Esophagus squamous epithelium (tissue), 5 donors: Measurements from ENCODE around the gene PRKCA. TPM values are rescaled to one million over a fixed set of nuclear protein-coding genes. Genes with fewer than 3 reads are reported as not detected.

Experiments
- DNase-seq: peaks from one replicate; lab custom pipeline; 2025; lab: John Stamatoyannopoulos, UW
- H3K27ac ChIP-seq, 4 donors: fragments of 200-600 bp; sonication (generic); one replicate each; pipeline ENCODE4 v1.5.1; 2016 to 2019; ENCODE audit warnings: mild to moderate bottlenecking in 1 of 4
- H3K27me3 ChIP-seq, 4 donors: fragments of 200-600 bp; sonication (generic); 1 replicate in 3 of 4; 2 replicates in 1 of 4; pipeline versions ENCODE4 v1.5.1 to v1.6.0; 2017 to 2021; ENCODE audit warnings: antibody characterized with exemption in 1 of 4
- H3K36me3 ChIP-seq, 3 donors: fragments of 200-600 bp; sonication (generic); one replicate each; pipeline ENCODE4 v1.5.1; 2016 to 2019
- H3K4me1 ChIP-seq, 3 donors: fragments of 200-600 bp; sonication (generic); one replicate each; pipeline ENCODE4 v1.5.1; 2017 to 2019
- H3K4me3 ChIP-seq, 4 donors: fragments of 200-600 bp; sonication (generic); 1 replicate in 3 of 4; 2 replicates in 1 of 4; pipeline ENCODE4 v1.5.1; 2016 to 2019; ENCODE audit warnings: mild to moderate bottlenecking in 2 of 4, moderate library complexity in 1 of 4
- H3K9me3 ChIP-seq, 3 donors: fragments of 200-600 bp; sonication (generic); one replicate each; pipeline ENCODE4 v1.5.1; 2016 to 2019
- POLR2A ChIP-seq, 4 donors: fragments of 450-650 bp; IDR thresholded peaks; one replicate each; pipeline ENCODE4 v1.6.1; 2017; ENCODE audit warnings: antibody characterized with exemption in 4 of 4, mild to moderate bottlenecking in 4 of 4, moderate library complexity in 3 of 4
- WGBS, 2 donors: methylation state at CpG; one replicate each; pipeline ENCODE4 v1.1.5; 2018; 5-methylcytosine and 5-hydroxymethylcytosine counted together
- intact Hi-C: fragments of 100-400 bp; cut with DNase I; formaldehyde crosslinking; loops from one replicate; pipeline ENCODE4 v1.15.0; 2022
- total RNA-seq, 4 donors: library from RNA; depleted of rRNA; stranded (reverse); fragments of >200 nt; gene quantifications; one replicate each; pipeline ENCODE4 v1.1.0, GENCODE V29; 2016
- TF ChIP-seq, protein P1 (sequence below), 6 experiments: fragments of 450-650 bp in 4 of 6; fragments of 200-600 bp in 2 of 6; sonication (generic) in 2 of 6; IDR thresholded peaks; one replicate each; pipeline ENCODE4 v1.5.1; 2016 to 2019; ENCODE audit warnings: antibody characterized with exemption in 6 of 6, mild to moderate bottlenecking in 4 of 6, moderate library complexity in 4 of 6
- donor health status: DM: yes; HTN: yes; CAD: no.

Gene PRKCA
- total RNA-seq, 4 donors from 2014 or later: 2.4 to 9.2 (median 4.2) TPM

DNA sequence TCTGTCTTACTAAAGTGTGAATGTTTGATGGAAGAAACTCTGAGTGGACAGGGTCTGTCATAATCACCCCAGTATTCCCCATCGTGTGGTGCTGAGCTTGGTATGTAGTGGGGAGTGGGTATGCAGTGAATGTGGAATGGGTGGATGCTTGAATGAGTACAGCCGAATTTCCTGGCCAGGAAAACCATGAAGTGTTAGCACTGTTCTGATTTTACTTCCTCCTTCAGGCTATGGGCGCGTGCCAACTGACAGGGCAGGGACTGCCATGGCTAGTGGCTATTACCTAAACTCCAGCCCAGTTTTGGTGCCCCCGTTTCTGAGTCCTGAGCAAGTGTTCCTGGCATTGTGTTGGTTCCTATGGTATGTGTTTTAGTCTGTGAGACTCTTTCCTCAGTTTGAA, 48.6 kb downstream of the PRKCA start:
- no peak for TF ChIP-seq POLR2A (IDR thresholded peaks at IDR 0.05)
- TF ChIP-seq, protein P1, sequence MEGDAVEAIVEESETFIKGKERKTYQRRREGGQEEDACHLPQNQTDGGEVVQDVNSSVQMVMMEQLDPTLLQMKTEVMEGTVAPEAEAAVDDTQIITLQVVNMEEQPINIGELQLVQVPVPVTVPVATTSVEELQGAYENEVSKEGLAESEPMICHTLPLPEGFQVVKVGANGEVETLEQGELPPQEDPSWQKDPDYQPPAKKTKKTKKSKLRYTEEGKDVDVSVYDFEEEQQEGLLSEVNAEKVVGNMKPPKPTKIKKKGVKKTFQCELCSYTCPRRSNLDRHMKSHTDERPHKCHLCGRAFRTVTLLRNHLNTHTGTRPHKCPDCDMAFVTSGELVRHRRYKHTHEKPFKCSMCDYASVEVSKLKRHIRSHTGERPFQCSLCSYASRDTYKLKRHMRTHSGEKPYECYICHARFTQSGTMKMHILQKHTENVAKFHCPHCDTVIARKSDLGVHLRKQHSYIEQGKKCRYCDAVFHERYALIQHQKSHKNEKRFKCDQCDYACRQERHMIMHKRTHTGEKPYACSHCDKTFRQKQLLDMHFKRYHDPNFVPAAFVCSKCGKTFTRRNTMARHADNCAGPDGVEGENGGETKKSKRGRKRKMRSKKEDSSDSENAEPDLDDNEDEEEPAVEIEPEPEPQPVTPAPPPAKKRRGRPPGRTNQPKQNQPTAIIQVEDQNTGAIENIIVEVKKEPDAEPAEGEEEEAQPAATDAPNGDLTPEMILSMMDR (IDR thresholded peaks at IDR 0.05): no peak
- H3K27ac ChIP-seq: no peak overlapping the region
- H3K9me3 ChIP-seq: no peaks in the 10 kb centered on the region
- H3K36me3 ChIP-seq: no peaks in the 10 kb centered on the region
- intact Hi-C loops: no loop called here
- DNase-seq: no peak
- H3K4me3 ChIP-seq: no peak overlapping the region
- H3K27me3 ChIP-seq: peaks cover 0 to 3% (median 0%) of the 10 kb centered on the region in 4 donors
- 52 to 80% methylated on average over 5 of the region's 5 CpGs for WGBS, 2 donors
- peaks cover 0 to 30% (median 11%) of the 10 kb centered on the region in 3 donors for H3K4me1 ChIP-seq

DNA sequence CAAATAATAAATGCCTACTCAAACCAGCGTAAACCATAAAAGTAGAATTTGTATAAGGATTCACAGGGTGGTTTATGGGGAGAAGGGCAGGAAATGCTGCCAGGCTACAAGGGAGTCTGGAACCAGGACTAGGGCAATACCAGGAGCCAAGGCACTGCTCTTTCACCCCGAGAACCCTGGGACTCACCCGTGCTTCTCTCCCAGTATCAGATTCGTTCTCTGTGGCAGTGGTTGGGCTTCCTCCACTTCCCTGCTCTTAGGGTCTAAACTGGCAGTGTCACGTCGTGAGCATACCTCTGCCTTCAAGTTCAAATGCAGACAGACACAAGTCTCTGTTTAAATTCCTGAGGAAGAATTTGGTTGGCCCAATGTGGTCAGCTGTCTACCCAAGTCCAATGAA, 49.3 kb downstream of the PRKCA start:
- 80 to 89% methylated on average over 6 of the region's 6 CpGs for WGBS, 2 donors
- intact Hi-C loops: no loop called here
- Histone ChIP-seq H3K4me3 (no peak overlapping the region), H3K4me1 (peaks cover 0 to 30% (median 11%) of the 10 kb centered on the region in 3 donors), H3K27me3 (peaks cover 0 to 3% (median 0%) of the 10 kb centered on the region in 4 donors), H3K9me3 (no peaks in the 10 kb centered on the region), H3K36me3 (no peaks in the 10 kb centered on the region), H3K27ac (no peak overlapping the region)
- TF ChIP-seq, protein P1 (IDR thresholded peaks at IDR 0.05): no peak
- no peak for TF ChIP-seq POLR2A (IDR thresholded peaks at IDR 0.05)
- no peak for DNase-seq

DNA sequence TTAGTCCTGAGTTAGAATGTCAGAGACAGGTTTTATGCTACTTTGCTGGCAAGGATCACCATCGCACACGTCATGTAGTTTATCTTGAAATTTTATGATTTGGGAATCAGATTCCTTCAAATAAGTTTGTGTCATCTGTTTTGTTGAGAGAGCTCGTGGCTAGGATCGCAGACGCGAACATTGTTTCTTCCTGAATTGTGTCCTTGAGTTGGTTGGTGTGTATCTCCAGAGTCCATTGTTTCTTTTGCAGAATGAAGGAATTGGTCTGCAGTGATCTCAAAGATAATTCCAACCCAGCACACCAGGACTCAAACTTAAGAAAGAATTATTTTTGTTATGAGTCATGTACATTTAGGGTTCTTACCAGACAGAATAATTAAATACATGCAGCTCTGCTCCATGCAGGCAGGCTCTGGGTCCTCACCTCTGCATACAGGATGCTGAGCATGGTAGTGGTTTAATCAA, 51.6 kb downstream of the PRKCA start:
- H3K36me3 ChIP-seq: no peaks in the 10 kb centered on the region
- H3K4me1 ChIP-seq: peaks cover 0 to 19% (median 3%) of the 10 kb centered on the region in 3 donors
- H3K4me3 ChIP-seq: no peak overlapping the region
- H3K27ac ChIP-seq: no peak overlapping the region
- H3K27me3 ChIP-seq: peaks cover 0 to 5% (median 0%) of the 10 kb centered on the region in 4 donors
- no peak for DNase-seq
- H3K9me3 ChIP-seq: no peaks in the 10 kb centered on the region
- TF ChIP-seq, protein P1 (IDR thresholded peaks at IDR 0.05): no peak
- no peak for TF ChIP-seq POLR2A (IDR thresholded peaks at IDR 0.05)
- intact Hi-C loops: no loop called here
- 73 to 91% methylated on average over 6 of the region's 6 CpGs for WGBS, 2 donors

DNA sequence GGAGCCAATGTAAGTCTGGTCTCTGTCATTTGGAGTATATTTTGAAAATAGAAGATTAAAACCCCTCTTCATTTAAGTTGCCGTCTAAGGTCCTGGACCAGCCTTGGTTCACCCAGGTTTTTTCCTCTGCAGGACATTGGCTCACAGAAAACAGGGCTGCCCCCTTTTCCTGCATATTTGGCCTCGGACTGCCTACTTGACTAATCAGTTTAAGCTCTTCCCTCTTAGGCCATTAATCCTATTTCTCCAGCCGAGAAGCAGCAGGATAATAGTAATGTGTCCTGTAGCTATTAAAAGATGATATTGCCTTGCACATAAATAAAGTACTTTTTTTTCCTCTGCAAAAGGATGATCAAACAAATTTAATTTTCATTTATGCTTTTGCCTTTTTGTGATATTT, 52.1 kb downstream of the PRKCA start:
- Histone ChIP-seq H3K36me3 (no peaks in the 10 kb centered on the region), H3K27ac (no peak overlapping the region), H3K9me3 (no peaks in the 10 kb centered on the region), H3K27me3 (peaks cover 0 to 5% (median 0%) of the 10 kb centered on the region in 4 donors), H3K4me1 (peaks cover 0 to 14% (median 0%) of the 10 kb centered on the region in 3 donors), H3K4me3 (no peak overlapping the region)
- TF ChIP-seq POLR2A (IDR thresholded peaks at IDR 0.05): no peak
- TF ChIP-seq, protein P1 (IDR thresholded peaks at IDR 0.05): no peak
- 53 to 88% methylated on average over 3 of the region's 3 CpGs for WGBS, 2 donors
- intact Hi-C loops: no loop called here
- no peak for DNase-seq

DNA sequence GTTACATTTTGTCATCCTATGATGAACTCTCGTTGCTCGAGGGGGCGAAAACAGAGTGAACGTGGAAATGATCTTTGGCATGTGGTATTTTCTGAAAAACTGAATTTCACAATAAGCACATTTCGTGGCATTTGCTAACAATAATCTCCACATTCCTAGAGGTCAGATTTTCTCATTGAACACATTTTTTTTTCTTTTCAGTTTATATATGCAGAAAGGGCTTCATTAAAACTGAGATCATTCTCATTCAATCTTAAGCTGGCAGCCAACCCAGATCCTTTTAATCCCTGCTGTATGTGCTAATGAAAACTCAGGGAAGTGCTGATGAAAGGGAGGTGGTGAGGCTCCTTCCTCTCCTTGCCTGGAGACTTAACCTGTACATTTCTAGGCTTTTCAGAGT, 52.6 kb downstream of the PRKCA start:
- Histone ChIP-seq H3K27ac (no peak overlapping the region), H3K27me3 (peaks cover 0 to 5% (median 0%) of the 10 kb centered on the region in 4 donors), H3K9me3 (no peaks in the 10 kb centered on the region), H3K4me1 (peaks cover 0 to 11% (median 0%) of the 10 kb centered on the region in 3 donors), H3K4me3 (no peak overlapping the region), H3K36me3 (no peaks in the 10 kb centered on the region)
- TF ChIP-seq POLR2A (IDR thresholded peaks at IDR 0.05): no peak
- TF ChIP-seq, protein P1 (IDR thresholded peaks at IDR 0.05): no peak
- no peak for DNase-seq
- intact Hi-C loops: no loop called here
- WGBS, 2 donors: 64 to 65% methylated on average over 5 of the region's 5 CpGs
